GM23338 (cell line): ENCODE data around the gene CD93. TPM values are rescaled to one million over a fixed set of nuclear protein-coding genes. Genes with fewer than 3 reads are reported as not detected.

Source experiments
- ATAC-seq: fragments of 200-7000 bp; cut with Tn5 transposase; 3 replicates; pipeline ENCODE4 v1.9.1; 2020
- DNase-seq: peaks from one replicate; pipeline ENCODE4 v3.0.0-alpha.2; 2015; ENCODE audit warnings: low spot score
- H2AFZ ChIP-seq: fragments of 200-600 bp; sonication (generic); 2 replicates; pipeline ENCODE4 v1.8.0; 2016; ENCODE audit warnings: antibody characterized with exemption, mild to moderate bottlenecking, moderate library complexity
- H3F3A ChIP-seq: fragments of 200-600 bp; sonication (generic); replicated peaks from 2 replicates; pipeline ENCODE4 v1.8.0; 2017; ENCODE audit warnings: antibody characterized with exemption, mixed run types, low read depth
- H3K27ac ChIP-seq: fragments of 200-600 bp; sonication (generic); 2 replicates; pipeline ENCODE4 v1.6.1; 2016; ENCODE audit warnings: low read depth
- H3K27me3 ChIP-seq: fragments of 200-600 bp; sonication (generic); 2 replicates; pipeline ENCODE4 v1.8.0; 2016; ENCODE audit warnings: mild to moderate bottlenecking, mixed run types, moderate library complexity; ENCODE audit not compliant: insufficient read depth
- H3K36me3 ChIP-seq: fragments of 200-600 bp; sonication (generic); 2 replicates; pipeline ENCODE4 v1.8.0; 2016; ENCODE audit warnings: mild to moderate bottlenecking; ENCODE audit not compliant: insufficient read depth
- H3K4me1 ChIP-seq: fragments of 200-600 bp; sonication (generic); 2 replicates; pipeline ENCODE4 v1.8.0; 2016; ENCODE audit warnings: mild to moderate bottlenecking, moderate library complexity; ENCODE audit not compliant: insufficient read depth
- H3K4me2 ChIP-seq: fragments of 200-600 bp; sonication (generic); 2 replicates; pipeline ENCODE4 v1.7.1; 2017; ENCODE audit warnings: mixed run types
- H3K4me3 ChIP-seq: fragments of 200-600 bp; sonication (generic); 2 replicates; pipeline ENCODE4 v1.6.1; 2016; ENCODE audit warnings: mixed run types
- H3K79me2 ChIP-seq: fragments of 200-600 bp; sonication (generic); replicated peaks from 2 replicates; pipeline ENCODE4 v1.8.0; 2017; ENCODE audit warnings: mild to moderate bottlenecking; ENCODE audit not compliant: insufficient read depth
- H3K9me2 ChIP-seq: fragments of 200-600 bp; sonication (generic); 2 replicates; pipeline ENCODE4 v1.8.0; 2017; ENCODE audit not compliant: insufficient read depth
- H4K20me1 ChIP-seq: fragments of 200-600 bp; sonication (generic); replicated peaks from 2 replicates; pipeline ENCODE4 v1.8.0; 2017; ENCODE audit warnings: mild to moderate bottlenecking; ENCODE audit not compliant: insufficient read depth
- H3K27ac Mint-ChIP-seq: 2 replicates; pipeline ENCODE4 v1.8.0; 2020; ENCODE audit warnings: inconsistent platforms, mild to moderate bottlenecking, moderate library complexity, mixed read lengths
- H3K27me3 Mint-ChIP-seq: 3 replicates; pipeline ENCODE4 v1.8.0; 2022; ENCODE audit warnings: low read depth, mild to moderate bottlenecking, moderate library complexity, mixed read lengths, inconsistent platforms; ENCODE audit not compliant: insufficient read depth, poor library complexity
- H3K36me3 Mint-ChIP-seq: 3 replicates; pipeline ENCODE4 v1.8.0; 2021; ENCODE audit warnings: low read depth, mild to moderate bottlenecking, inconsistent platforms, moderate library complexity, mixed read lengths
- H3K4me1 Mint-ChIP-seq: 3 replicates; pipeline ENCODE4 v1.8.0; 2020; ENCODE audit warnings: mild to moderate bottlenecking, inconsistent platforms, mixed read lengths
- H3K4me3 Mint-ChIP-seq: 3 replicates; pipeline ENCODE4 v1.8.0; 2021; ENCODE audit warnings: moderate library complexity, mild to moderate bottlenecking, inconsistent platforms, mixed read lengths
- H3K9me3 Mint-ChIP-seq: 3 replicates; pipeline ENCODE4 v1.8.0; 2020; ENCODE audit warnings: moderate library complexity, mild to moderate bottlenecking, inconsistent platforms, mixed read lengths
- CREB1 ChIP-seq: fragments of 250-450 bp; sonication (Bioruptor Pico); IDR thresholded peaks from 2 replicates; pipeline ENCODE4 v1.5.0; 2020; ENCODE audit warnings: low read depth, mild to moderate bottlenecking, moderate library complexity
- ETS1 ChIP-seq: IDR thresholded peaks from 2 replicates; pipeline ENCODE4 v1.6.1; 2016; ENCODE audit warnings: antibody characterized with exemption
- EZH2phosphoT487 ChIP-seq: fragments of 200-600 bp; sonication (generic); IDR thresholded peaks from one replicate; pipeline ENCODE4 v1.8.1; 2018; ENCODE audit warnings: antibody characterized with exemption; ENCODE audit not compliant: unreplicated experiment
- NANOG ChIP-seq: IDR thresholded peaks from 2 replicates; pipeline ENCODE4 v1.6.1; 2016; ENCODE audit warnings: antibody characterized with exemption, borderline replicate concordance
- STAT1 ChIP-seq: IDR thresholded peaks from one replicate; pipeline ENCODE4 v1.6.1; 2016; ENCODE audit warnings: antibody characterized with exemption; ENCODE audit not compliant: unreplicated experiment
- ZNF114 ChIP-seq: fragments of 250-450 bp; sonication (Bioruptor Pico); IDR thresholded peaks from 2 replicates; pipeline ENCODE4 v1.5.0; 2020; ENCODE audit warnings: mild to moderate bottlenecking, moderate library complexity
- polyA plus RNA-seq: library from polyadenylated mRNA; unstranded; fragments of >200 nt; fragmentation: Nextera tagmentation; extraction: Ambion mirVana; gene quantifications from 2 replicates; pipeline ENCODE4 v1.2.1, GENCODE V29; 2016
- total RNA-seq: library from RNA; depleted of rRNA; stranded (reverse); fragments of >200 nt; shearing (Covaris generic); gene quantifications from 2 replicates; pipeline ENCODE4 v1.2.3, GENCODE V29; 2014
- TF ChIP-seq, protein P1 (sequence below): IDR thresholded peaks from one replicate; pipeline ENCODE4 v1.6.1; 2018; ENCODE audit warnings: antibody characterized with exemption; ENCODE audit not compliant: unreplicated experiment
- TF ChIP-seq, protein P2 (sequence below), 2 experiments: fragments of 200-600 bp in 1 of 2; sonication (generic) in 1 of 2; conservative IDR thresholded peaks; 2 replicates each; pipeline versions ENCODE4 v1.5.1 to v1.6.1; 2016 to 2017; ENCODE audit warnings: antibody characterized with exemption in 2 of 2, low read depth in 2 of 2, mild to moderate bottlenecking in 2 of 2, moderate library complexity in 1 of 2

The CD93 gene
- total and polyA plus RNA-seq, 2 experiments from 2014 or later: 0.03 TPM; not detected in 1

DNA sequence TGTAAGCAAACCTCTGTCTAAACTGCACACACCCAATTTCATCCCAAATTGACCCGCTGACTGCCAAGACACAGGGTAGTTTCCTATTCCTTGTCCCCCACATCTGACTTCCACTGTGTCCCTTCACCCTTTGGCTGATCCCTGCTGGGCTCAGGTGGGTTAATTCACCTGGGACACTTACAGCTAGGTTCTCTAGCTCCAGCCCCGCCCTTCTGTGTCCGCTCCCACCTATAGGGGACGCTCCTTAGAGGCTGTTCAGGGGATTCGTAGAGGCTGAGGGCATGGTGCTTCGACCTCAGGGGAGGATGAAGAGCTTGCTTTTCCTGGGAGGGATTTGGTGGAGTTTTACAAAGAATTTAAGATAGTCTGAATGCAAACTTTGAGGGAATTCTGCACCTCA is 4.0 kb upstream of the CD93 start:
- Mint-ChIP-seq H3K27me3 (peaks cover 6% of the 10 kb centered on the region), H3K36me3 (no peaks in the 10 kb centered on the region)

DNA sequence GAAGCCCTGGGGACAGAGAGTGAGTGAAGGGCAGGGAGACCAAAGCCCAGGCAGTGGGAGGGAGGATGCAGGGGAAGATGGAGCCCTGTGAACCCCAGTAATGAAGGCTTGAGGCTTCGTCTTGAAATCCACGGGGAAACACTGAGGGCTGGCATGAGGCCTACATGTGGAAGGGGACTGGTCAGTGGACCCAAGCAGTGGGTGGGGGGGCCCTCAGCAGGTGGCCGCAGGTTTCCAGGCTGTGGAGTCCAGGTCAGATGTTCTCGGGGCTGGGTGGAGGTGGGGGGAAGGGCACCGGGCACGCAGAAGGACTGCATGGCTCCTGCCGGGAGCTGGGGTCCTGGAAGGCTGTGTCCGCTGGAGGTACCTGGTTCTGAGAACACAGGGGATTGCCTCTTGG is 2.7 kb upstream of the CD93 start:
- no peaks in the 10 kb centered on the region for H3K9me2 ChIP-seq
- H3K4me2 ChIP-seq: no peak overlapping the region
- no peak overlapping the region for H3K4me3 Mint-ChIP-seq
- H2AFZ ChIP-seq: no peak overlapping the region
- H3K27ac ChIP-seq: no peak overlapping the region
- H3K4me1 ChIP-seq: no peaks in the 10 kb centered on the region; the same call in 1 of the 2 replicates
- H3K79me2 ChIP-seq: no peaks in the 10 kb centered on the region
- H3K4me1 Mint-ChIP-seq: peaks cover 21% of the 10 kb centered on the region
- no peaks in the 10 kb centered on the region for H3F3A ChIP-seq
- DNase-seq (no peak), ATAC-seq (no peak)
- no peak overlapping the region for H3K27ac Mint-ChIP-seq
- H3K27me3 ChIP-seq: no peaks in the 10 kb centered on the region
- no peaks in the 10 kb centered on the region for H4K20me1 ChIP-seq
- no peak overlapping the region for H3K4me3 ChIP-seq
- no peaks in the 10 kb centered on the region for H3K9me3 Mint-ChIP-seq
- H3K27me3 Mint-ChIP-seq: peaks cover 6% of the 10 kb centered on the region
- no peaks in the 10 kb centered on the region for H3K36me3 ChIP-seq
- no peaks in the 10 kb centered on the region for H3K36me3 Mint-ChIP-seq
- TF ChIP-seq NANOG (no peak), ETS1 (no peak), CREB1 (CRISPR knock-in tag) (no peak), ZNF114 (no peak), STAT1 (no peak)
- TF ChIP-seq, protein P1, sequence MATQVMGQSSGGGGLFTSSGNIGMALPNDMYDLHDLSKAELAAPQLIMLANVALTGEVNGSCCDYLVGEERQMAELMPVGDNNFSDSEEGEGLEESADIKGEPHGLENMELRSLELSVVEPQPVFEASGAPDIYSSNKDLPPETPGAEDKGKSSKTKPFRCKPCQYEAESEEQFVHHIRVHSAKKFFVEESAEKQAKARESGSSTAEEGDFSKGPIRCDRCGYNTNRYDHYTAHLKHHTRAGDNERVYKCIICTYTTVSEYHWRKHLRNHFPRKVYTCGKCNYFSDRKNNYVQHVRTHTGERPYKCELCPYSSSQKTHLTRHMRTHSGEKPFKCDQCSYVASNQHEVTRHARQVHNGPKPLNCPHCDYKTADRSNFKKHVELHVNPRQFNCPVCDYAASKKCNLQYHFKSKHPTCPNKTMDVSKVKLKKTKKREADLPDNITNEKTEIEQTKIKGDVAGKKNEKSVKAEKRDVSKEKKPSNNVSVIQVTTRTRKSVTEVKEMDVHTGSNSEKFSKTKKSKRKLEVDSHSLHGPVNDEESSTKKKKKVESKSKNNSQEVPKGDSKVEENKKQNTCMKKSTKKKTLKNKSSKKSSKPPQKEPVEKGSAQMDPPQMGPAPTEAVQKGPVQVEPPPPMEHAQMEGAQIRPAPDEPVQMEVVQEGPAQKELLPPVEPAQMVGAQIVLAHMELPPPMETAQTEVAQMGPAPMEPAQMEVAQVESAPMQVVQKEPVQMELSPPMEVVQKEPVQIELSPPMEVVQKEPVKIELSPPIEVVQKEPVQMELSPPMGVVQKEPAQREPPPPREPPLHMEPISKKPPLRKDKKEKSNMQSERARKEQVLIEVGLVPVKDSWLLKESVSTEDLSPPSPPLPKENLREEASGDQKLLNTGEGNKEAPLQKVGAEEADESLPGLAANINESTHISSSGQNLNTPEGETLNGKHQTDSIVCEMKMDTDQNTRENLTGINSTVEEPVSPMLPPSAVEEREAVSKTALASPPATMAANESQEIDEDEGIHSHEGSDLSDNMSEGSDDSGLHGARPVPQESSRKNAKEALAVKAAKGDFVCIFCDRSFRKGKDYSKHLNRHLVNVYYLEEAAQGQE: no peak

More for the DNA sequence above, 4.0 kb upstream of the CD93 start:
- H3F3A ChIP-seq: no peaks in the 10 kb centered on the region
- H3K36me3 ChIP-seq: no peaks in the 10 kb centered on the region
- ATAC-seq: peak; percentile 74
- H4K20me1 ChIP-seq: no peaks in the 10 kb centered on the region
- H3K27me3 ChIP-seq: no peaks in the 10 kb centered on the region
- H3K4me3 ChIP-seq: no peak overlapping the region
- Mint-ChIP-seq H3K27ac (no peak overlapping the region), H3K4me1 (peaks cover 21% of the 10 kb centered on the region), H3K4me3 (no peak overlapping the region), H3K9me3 (no peaks in the 10 kb centered on the region)
- H3K79me2 ChIP-seq: no peaks in the 10 kb centered on the region
- no peaks in the 10 kb centered on the region; the same call in 1 of the 2 replicates for H3K4me1 ChIP-seq
- no peak overlapping the region for H3K27ac ChIP-seq
- TF ChIP-seq, protein P1: no peak
- TF ChIP-seq, protein P2, sequence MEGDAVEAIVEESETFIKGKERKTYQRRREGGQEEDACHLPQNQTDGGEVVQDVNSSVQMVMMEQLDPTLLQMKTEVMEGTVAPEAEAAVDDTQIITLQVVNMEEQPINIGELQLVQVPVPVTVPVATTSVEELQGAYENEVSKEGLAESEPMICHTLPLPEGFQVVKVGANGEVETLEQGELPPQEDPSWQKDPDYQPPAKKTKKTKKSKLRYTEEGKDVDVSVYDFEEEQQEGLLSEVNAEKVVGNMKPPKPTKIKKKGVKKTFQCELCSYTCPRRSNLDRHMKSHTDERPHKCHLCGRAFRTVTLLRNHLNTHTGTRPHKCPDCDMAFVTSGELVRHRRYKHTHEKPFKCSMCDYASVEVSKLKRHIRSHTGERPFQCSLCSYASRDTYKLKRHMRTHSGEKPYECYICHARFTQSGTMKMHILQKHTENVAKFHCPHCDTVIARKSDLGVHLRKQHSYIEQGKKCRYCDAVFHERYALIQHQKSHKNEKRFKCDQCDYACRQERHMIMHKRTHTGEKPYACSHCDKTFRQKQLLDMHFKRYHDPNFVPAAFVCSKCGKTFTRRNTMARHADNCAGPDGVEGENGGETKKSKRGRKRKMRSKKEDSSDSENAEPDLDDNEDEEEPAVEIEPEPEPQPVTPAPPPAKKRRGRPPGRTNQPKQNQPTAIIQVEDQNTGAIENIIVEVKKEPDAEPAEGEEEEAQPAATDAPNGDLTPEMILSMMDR (conservative IDR thresholded peaks at IDR 0.05; ENCODE audit: low read depth in 2 of 2): peak; percentile 40 to 62
- TF ChIP-seq EZH2phosphoT487 (no peak), NANOG (no peak)
- H3K9me2 ChIP-seq: no peaks in the 10 kb centered on the region
- no peak overlapping the region for H2AFZ ChIP-seq
- peak; percentile 37 for DNase-seq
- no peak overlapping the region for H3K4me2 ChIP-seq
